ENCODE measurements around the gene FAM20A.

GRCh38 chr17:68511254-68511670 is 89.9 kb downstream of the FAM20A start:
- TF ChIP-seq EP300 (IDR thresholded peaks at IDR 0.05) (no peak), POLR2A (IDR thresholded peaks at IDR 0.05) (no peak)
